Smooth muscle cell (in vitro differentiated cells): ENCODE results near the gene TIMM17B. TPM values are rescaled to one million over a fixed set of nuclear protein-coding genes. Genes with fewer than 3 reads are reported as not detected.

Experiments
- DNase-seq: peaks from one replicate; lab custom pipeline; 2025; ENCODE audit not compliant: unreplicated experiment; lab: John Stamatoyannopoulos, UW
- H2AFZ ChIP-seq: fragments of 200-600 bp; sonication (generic); 2 replicates; pipeline ENCODE4 v1.6.0; 2016; ENCODE audit warnings: antibody characterized with exemption, low read depth, mild to moderate bottlenecking
- H3F3A ChIP-seq: fragments of 200-600 bp; sonication (generic); 2 replicates; pipeline ENCODE4 v1.6.0; 2017; ENCODE audit warnings: antibody characterized with exemption, low read depth
- H3K27ac ChIP-seq: fragments of 200-600 bp; sonication (generic); 2 replicates; pipeline ENCODE4 v1.5.1; 2016; ENCODE audit warnings: low read depth, mild to moderate bottlenecking
- H3K27me3 ChIP-seq: fragments of 200-600 bp; sonication (generic); 2 replicates; pipeline ENCODE4 v1.6.1; 2016; ENCODE audit warnings: low read depth, mild to moderate bottlenecking
- H3K36me3 ChIP-seq: fragments of 200-600 bp; sonication (generic); 2 replicates; pipeline ENCODE4 v1.5.1; 2016; ENCODE audit warnings: low read depth
- H3K4me1 ChIP-seq: fragments of 200-600 bp; sonication (generic); 2 replicates; pipeline ENCODE4 v1.5.1; 2016; ENCODE audit warnings: low read depth
- H3K4me2 ChIP-seq: fragments of 200-600 bp; sonication (generic); 2 replicates; pipeline ENCODE4 v1.6.0; 2016; ENCODE audit warnings: mild to moderate bottlenecking
- H3K4me3 ChIP-seq: fragments of 200-600 bp; sonication (generic); 2 replicates; pipeline ENCODE4 v1.5.1; 2016; ENCODE audit warnings: mild to moderate bottlenecking
- H3K79me2 ChIP-seq: fragments of 200-600 bp; sonication (generic); 2 replicates; pipeline ENCODE4 v1.6.0; 2016; ENCODE audit warnings: low read depth, mild to moderate bottlenecking
- H3K9ac ChIP-seq: fragments of 200-600 bp; sonication (generic); 2 replicates; pipeline ENCODE4 v1.6.0; 2016; ENCODE audit warnings: low read depth
- H3K9me3 ChIP-seq: fragments of 200-600 bp; sonication (generic); replicated peaks from 2 replicates; pipeline ENCODE4 v1.5.1; 2016; ENCODE audit warnings: low read depth
- H4K20me1 ChIP-seq: fragments of 200-600 bp; sonication (generic); 2 replicates; pipeline ENCODE4 v1.6.0; 2016; ENCODE audit warnings: low read depth
- CTCF ChIP-seq: fragments of 200-600 bp; sonication (generic); IDR thresholded peaks from 2 replicates; pipeline ENCODE4 v1.5.1; 2017; ENCODE audit warnings: borderline replicate concordance, mild to moderate bottlenecking, antibody characterized with exemption; ENCODE audit not compliant: insufficient read depth, poor library complexity, severe bottlenecking
- WGBS: methylation state at CpG from one replicate; pipeline ENCODE4 v1.1.7; 2016; ENCODE audit warnings: low lambda C conversion rate; 5-methylcytosine and 5-hydroxymethylcytosine counted together
- polyA plus RNA-seq: library from polyadenylated mRNA; unstranded; fragments of >200 nt; fragmentation: Nextera tagmentation; extraction: Ambion mirVana; gene quantifications from 2 replicates; pipeline ENCODE4 v1.2.1, GENCODE V29; 2016
- total RNA-seq: library from RNA; depleted of rRNA; stranded (reverse); fragments of >200 nt; gene quantifications from 2 replicates; pipeline ENCODE4 v1.2.3, GENCODE V29; 2014

The TIMM17B gene
- total and polyA plus RNA-seq, 2 experiments from 2014 or later = 78.8 to 141 TPM

GRCh38 chrX:48937054-48937907 lies 39.7 kb upstream of the TIMM17B start:
- Histone ChIP-seq H3K27ac (no peak overlapping the region), H3K4me3 (no peak overlapping the region), H3K9me3 (no peaks in the 10 kb centered on the region), H3K27me3 (no peaks in the 10 kb centered on the region), H3K4me1 (no peaks in the 10 kb centered on the region), H3K4me2 (no peak overlapping the region), H3F3A (no peaks in the 10 kb centered on the region), H3K36me3 (no peaks in the 10 kb centered on the region), H4K20me1 (peaks cover 54% of the 10 kb centered on the region), H2AFZ (no peak overlapping the region), H3K9ac (no peak overlapping the region), H3K79me2 (peaks cover 6% of the 10 kb centered on the region)
- TF ChIP-seq CTCF = no peak
- WGBS = 71% methylated on average over 9 of the region's 9 CpGs
- no peak for DNase-seq

- no peaks in the 10 kb centered on the region for H3K27me3 ChIP-seq
- WGBS = 93% methylated on average over 8 of the region's 8 CpGs
- no peak overlapping the region for H3K9ac ChIP-seq
- H2AFZ ChIP-seq = no peak overlapping the region
- no peak for DNase-seq
- H3K4me3 ChIP-seq = no peak overlapping the region
- H3K36me3 ChIP-seq = no peaks in the 10 kb centered on the region
- H3K4me2 ChIP-seq = no peak overlapping the region
- H3K27ac ChIP-seq = no peak overlapping the region
- no peak for TF ChIP-seq CTCF
- H3K4me1 ChIP-seq = no peaks in the 10 kb centered on the region
- peaks cover 5% of the 10 kb centered on the region for H3K79me2 ChIP-seq
- no peaks in the 10 kb centered on the region for H3F3A ChIP-seq
- no peaks in the 10 kb centered on the region for H3K9me3 ChIP-seq
- peaks cover 49% of the 10 kb centered on the region for H4K20me1 ChIP-seq
These were observed 39.0 kb upstream of the TIMM17B start for GRCh38 chrX:48936429-48937053.

- no peak overlapping the region for H3K4me3 ChIP-seq
- H3K9me3 ChIP-seq = no peaks in the 10 kb centered on the region
- H3K27me3 ChIP-seq = no peaks in the 10 kb centered on the region
- no peak overlapping the region for H2AFZ ChIP-seq
- peaks cover 37% of the 10 kb centered on the region for H4K20me1 ChIP-seq
- no peaks in the 10 kb centered on the region for H3F3A ChIP-seq
- WGBS = 68% methylated on average over 1 of the region's 1 CpG
- DNase-seq = no peak
- peaks cover 4% of the 10 kb centered on the region for H3K79me2 ChIP-seq
- H3K27ac ChIP-seq = no peak overlapping the region
- no peaks in the 10 kb centered on the region for H3K4me1 ChIP-seq
- TF ChIP-seq CTCF = no peak
- H3K36me3 ChIP-seq = no peaks in the 10 kb centered on the region
- no peak overlapping the region for H3K9ac ChIP-seq
- H3K4me2 ChIP-seq = no peak overlapping the region
These were observed 37.7 kb upstream of the TIMM17B start for GRCh38 chrX:48935301-48935670.
